ENCODE data around the gene NTM.
"Not testable (repeated sequence)": the region's sequence is repeated elsewhere in the genome, so short reads cannot be mapped to it uniquely, and the experiment has no call there.

NTM gene

GRCh38 chr11:131908316-131908715 is 537.9 kb downstream of the NTM start:
- no peak for DNase-seq

DNA sequence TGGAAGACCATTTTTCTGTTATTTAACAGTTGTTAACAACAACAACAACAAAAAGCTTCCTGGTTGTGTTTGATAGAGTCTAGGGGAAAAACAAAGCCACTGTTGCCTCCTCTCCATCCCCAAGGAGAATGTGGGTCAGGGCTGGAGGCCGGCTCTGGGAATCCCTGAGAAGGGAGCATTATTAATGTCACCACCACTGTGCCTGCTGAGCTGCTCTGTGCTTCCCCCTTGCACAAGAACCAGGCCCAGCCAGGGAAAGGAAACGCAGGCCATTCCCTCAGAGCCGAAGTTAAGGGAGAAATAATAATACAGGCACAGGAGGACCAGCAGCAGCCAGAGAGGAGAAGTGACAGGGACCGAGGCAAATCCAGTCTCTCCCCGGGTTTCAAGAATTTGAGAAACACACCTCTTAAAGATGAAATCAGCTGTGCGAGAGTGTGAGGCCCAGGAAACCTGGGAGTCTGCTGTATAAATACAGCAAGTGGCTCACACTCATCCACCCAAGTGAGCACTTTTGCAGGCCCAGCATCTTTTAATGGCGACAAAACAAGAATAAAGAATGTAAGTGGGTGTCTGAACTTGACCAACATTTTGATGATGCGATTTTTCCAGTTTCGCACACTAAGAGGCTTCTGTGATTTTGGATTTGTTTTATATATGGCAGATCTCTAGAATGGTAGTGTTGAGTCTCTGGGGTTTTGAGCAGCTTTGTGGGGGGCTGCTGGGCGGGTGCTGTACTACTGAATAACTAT is 539.2 kb downstream of the NTM start:
- DNase-seq: no peak

- no peak for DNase-seq
These were observed 539.7 kb downstream of the NTM start for GRCh38 chr11:131910178-131910522.

DNA sequence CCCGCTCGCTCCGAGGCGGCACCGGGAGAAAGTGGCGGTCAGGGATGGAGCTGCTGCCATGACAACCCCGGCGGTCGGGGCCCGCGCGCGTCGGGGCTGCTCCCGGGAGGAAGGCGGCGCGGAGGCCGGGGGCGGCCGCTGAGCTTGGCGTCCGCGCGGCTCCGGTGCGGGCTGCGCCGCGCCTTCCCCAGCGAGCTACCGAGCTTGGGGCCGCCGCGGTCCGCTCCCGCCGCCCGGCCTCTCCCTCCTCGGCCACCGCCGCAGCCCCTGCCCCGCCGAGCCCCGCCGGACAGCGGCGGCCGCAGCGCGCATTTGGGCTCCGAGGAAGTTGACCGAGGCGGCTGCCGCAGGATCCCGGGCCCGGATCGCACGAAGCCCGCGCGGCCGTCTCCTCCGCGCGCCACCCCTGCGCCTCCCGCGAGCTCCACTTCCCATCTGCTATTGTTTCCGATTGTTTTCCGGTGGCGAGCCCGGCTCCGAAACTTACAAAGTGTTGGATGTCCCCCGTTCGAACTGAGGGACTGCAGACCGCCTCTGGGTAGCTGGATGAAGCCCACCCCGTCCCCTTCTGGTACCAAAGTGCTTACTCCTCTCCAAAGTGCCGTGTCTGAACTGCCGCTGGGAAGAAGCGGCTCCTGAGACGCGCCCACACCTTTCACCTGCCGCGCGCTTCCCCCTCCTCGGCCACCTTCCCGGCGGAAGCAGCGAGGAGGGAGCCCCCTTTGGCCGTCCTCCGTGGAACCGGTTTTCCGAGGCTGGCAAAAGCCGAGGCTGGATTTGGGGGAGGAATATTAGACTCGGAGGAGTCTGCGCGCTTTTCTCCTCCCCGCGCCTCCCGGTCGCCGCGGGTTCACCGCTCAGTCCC is 540.3 kb downstream of the NTM start:
- DNase-seq: no peak

GRCh38 chr11:131911388-131912032 is 541.1 kb downstream of the NTM start:
- not testable (repeated sequence) for DNase-seq

GRCh38 chr11:131912134-131912533 is 541.7 kb downstream of the NTM start:
- DNase-seq: no peak

DNA sequence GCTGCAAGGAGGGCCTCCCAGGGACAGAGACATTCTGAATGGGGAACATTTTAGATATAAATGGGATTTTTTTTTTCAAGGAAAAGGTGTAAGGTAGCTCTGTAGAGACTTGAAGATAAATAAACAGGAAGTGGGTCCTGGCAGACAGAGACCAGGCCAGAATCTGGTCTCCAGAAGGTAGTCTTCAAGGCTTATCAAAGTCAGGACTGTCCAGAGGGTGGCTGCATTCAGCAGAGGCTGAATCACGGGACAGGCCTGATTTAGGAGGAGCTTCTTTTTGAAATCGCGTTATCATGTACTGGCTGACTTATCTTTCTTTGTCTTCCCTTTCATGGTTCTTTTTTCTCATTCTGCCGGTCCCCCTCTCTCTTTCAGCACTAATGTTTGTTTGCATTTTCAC is 542.9 kb downstream of the NTM start:
- no peak for DNase-seq

GRCh38 chr11:131914361-131914774 is 544.0 kb downstream of the NTM start:
- peak in 1 of 2 donors; percentile 2 for DNase-seq

DNA sequence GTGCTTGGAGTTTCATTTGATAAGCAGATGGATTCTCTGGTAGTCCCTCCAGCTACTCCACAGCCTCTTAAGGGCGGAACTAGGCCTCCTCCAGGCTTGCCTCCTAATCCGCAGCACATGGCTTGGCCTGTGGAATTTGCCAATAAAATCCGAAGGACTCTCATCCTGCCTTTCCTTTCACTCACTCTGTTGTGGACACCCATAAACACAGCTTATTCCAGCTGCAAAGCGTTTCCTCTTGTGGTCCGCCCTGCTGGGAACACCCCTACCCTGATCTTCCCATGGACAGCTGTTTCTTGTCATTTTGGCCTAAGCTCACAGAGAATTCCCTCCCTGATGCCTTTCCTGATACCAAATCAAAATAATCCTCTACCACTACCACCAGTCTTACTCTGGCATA is 546.2 kb downstream of the NTM start:
- DNase-seq: no peak

DNA sequence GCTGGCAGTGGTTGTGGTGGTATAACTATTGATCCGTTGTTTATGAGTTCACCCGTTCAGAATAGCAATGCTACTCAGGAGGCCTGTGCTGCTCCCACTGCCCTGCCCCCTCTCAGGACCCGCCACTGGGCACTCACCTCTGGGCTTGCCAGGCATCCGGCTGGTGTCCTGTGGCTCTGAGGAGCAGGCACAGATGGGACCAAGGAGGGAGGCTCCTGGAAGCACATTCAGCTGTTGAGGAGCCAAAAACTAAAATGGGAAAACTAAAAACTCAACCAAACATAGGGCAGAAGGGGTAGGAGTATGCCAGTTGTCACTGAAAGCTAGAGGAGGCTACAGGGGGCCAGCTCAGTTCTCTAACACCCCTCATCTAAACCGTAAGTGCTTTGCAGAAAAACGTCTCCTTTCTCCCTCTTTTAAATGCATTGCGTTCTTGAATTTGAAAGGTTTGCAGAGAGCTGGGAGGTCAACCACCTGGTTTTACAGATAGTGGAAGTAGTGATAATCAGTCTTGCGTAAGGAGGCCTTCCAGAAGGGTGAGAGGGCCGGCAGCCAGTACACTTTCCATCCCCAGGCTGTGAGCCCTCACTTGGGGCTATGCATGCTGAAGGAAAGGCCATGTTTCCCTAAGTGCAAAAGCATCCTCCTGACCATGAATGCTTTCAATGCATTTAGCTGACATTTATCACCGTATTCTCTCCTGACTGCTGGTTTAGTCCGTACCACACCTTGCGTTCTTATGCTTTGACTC is 547.4 kb downstream of the NTM start:
- no peak for DNase-seq

- no peak for DNase-seq
These were observed 548.2 kb downstream of the NTM start for GRCh38 chr11:131918663-131919062.

- DNase-seq: no peak
These were observed 551.8 kb downstream of the NTM start for GRCh38 chr11:131922220-131922619.

GRCh38 chr11:131923309-131923708 is 552.9 kb downstream of the NTM start:
- DNase-seq: no peak

GRCh38 chr11:131924001-131924400 is 553.6 kb downstream of the NTM start:
- no peak for DNase-seq

GRCh38 chr11:131924457-131925201 is 554.2 kb downstream of the NTM start:
- DNase-seq: no peak

- no peak for DNase-seq
These were observed 555.4 kb downstream of the NTM start for GRCh38 chr11:131925829-131926228.

GRCh38 chr11:131928992-131929391 is 558.6 kb downstream of the NTM start:
- peak; percentile 68 to 70 for DNase-seq

DNA sequence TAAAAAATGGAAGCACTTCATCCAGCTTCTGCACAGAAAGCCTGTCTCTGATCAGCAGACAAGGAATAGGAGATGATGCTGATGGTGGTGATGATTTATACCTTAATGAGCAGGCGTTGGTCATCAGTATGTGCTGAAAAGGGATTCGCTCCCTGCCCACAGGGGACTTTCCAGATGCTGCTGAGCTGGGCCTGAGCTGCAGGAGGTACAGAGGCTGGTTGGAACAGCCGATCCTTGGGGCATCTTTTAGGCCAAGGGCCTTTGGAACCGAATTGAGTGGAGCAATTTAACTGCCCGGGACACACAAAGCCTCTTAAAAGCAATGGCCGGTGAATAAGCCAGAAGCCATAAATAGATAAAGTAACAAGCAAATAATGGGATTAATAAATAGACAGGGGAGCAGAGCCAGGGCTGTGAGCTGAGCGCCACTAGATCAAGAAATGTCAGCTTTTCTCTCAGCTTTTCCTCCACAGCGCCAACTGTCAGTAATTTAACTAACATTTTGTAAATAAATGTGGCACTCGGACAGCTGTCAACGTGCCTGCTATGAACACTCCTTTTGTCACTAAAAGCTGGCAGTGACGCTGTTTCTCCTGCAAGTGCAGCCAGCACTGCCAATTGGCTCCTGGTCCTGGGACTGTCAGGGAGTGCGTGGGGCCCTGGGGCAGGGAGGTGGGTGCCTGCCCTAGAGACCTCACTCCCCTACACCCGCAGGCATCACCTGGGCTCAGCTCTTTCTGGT is 562.3 kb downstream of the NTM start:
- DNase-seq: no peak

GRCh38 chr11:131934006-131934405 is 563.6 kb downstream of the NTM start:
- no peak for DNase-seq

- peak; percentile 48 to 62 for DNase-seq
These were observed 567.9 kb downstream of the NTM start for GRCh38 chr11:131938351-131938751.

- DNase-seq: no peak
These were observed 569.7 kb downstream of the NTM start for GRCh38 chr11:131940126-131940525.

- DNase-seq: no peak
These were observed 572.5 kb downstream of the NTM start for GRCh38 chr11:131942878-131943277.

Data from inflammatory macrophage treated with lipopolysaccharide for 1 hour (primary cell).